Trophoblast cell (in vitro differentiated cells and primary cell): ENCODE data around the gene RAB14.

Experiments
- DNase-seq, 2 donors: peaks; one replicate each; pipeline ENCODE4 v3.0.0-alpha.2; 2016
- H2AFZ ChIP-seq: 2 replicates; pipeline ENCODE4 v1.6.1; 2013; ENCODE audit warnings: low read length, moderate library complexity, mild to moderate bottlenecking; ENCODE audit not compliant: insufficient read depth, poor library complexity
- H2AK5ac ChIP-seq: 2 replicates; pipeline ENCODE4 v1.6.1; 2013; ENCODE audit warnings: mild to moderate bottlenecking, low read length
- H2BK120ac ChIP-seq: 2 replicates; pipeline ENCODE4 v1.6.1; 2013; ENCODE audit warnings: low read length, mild to moderate bottlenecking, moderate library complexity; ENCODE audit not compliant: insufficient read depth, poor library complexity
- H2BK12ac ChIP-seq: 2 replicates; pipeline ENCODE4 v1.6.1; 2013; ENCODE audit warnings: mild to moderate bottlenecking, low read length, moderate library complexity
- H2BK5ac ChIP-seq: 2 replicates; pipeline ENCODE4 v1.6.1; 2013; ENCODE audit warnings: low read length, low read depth, moderate library complexity, mild to moderate bottlenecking; ENCODE audit not compliant: poor library complexity
- H3K14ac ChIP-seq: 2 replicates; pipeline ENCODE4 v1.6.1; 2013; ENCODE audit warnings: mild to moderate bottlenecking, low read length
- H3K18ac ChIP-seq: 2 replicates; pipeline ENCODE4 v1.6.1; 2013; ENCODE audit warnings: mild to moderate bottlenecking, low read length
- H3K23ac ChIP-seq: 2 replicates; pipeline ENCODE4 v1.6.1; 2013; ENCODE audit warnings: low read length
- H3K27ac ChIP-seq: 2 replicates; pipeline ENCODE4 v1.5.1; 2013; ENCODE audit warnings: low read depth, mild to moderate bottlenecking, inconsistent platforms, low read length, moderate library complexity
- H3K27me3 ChIP-seq: 2 replicates; pipeline ENCODE4 v1.6.1; 2013; ENCODE audit warnings: inconsistent platforms, mild to moderate bottlenecking, low read length, moderate library complexity; ENCODE audit not compliant: insufficient read depth
- H3K36me3 ChIP-seq, 2 experiments: 1 replicate in 1 of 2; 2 replicates in 1 of 2; pipeline ENCODE4 v1.6.1; 2013; ENCODE audit warnings: low read length in 2 of 2, mild to moderate bottlenecking in 2 of 2, moderate library complexity in 1 of 2; ENCODE audit not compliant: insufficient read depth in 2 of 2, control insufficient read depth in 1 of 2
- H3K4ac ChIP-seq: 2 replicates; pipeline ENCODE4 v1.6.1; 2013; ENCODE audit warnings: low read depth, mild to moderate bottlenecking, low read length, moderate library complexity
- H3K4me1 ChIP-seq, 2 experiments: 1 replicate in 1 of 2; 2 replicates in 1 of 2; pipeline ENCODE4 v1.6.1; 2013; ENCODE audit warnings: low read length in 2 of 2, mild to moderate bottlenecking in 2 of 2, moderate library complexity in 1 of 2; ENCODE audit not compliant: insufficient read depth in 2 of 2, control insufficient read depth in 1 of 2
- H3K4me2 ChIP-seq: 2 replicates; pipeline ENCODE4 v1.6.1; 2013; ENCODE audit warnings: inconsistent platforms, mild to moderate bottlenecking, low read length, moderate library complexity
- H3K4me3 ChIP-seq: 2 replicates; pipeline ENCODE4 v1.5.1; 2013; ENCODE audit warnings: mild to moderate bottlenecking, low read depth, low read length, inconsistent platforms
- H3K79me1 ChIP-seq: one replicate; pipeline ENCODE4 v1.6.1; 2013; ENCODE audit warnings: low read length
- H3K79me2 ChIP-seq: 2 replicates; pipeline ENCODE4 v1.6.1; 2013; ENCODE audit warnings: low read length, mild to moderate bottlenecking; ENCODE audit not compliant: control insufficient read depth, insufficient read depth, poor library complexity
- H3K9ac ChIP-seq: 2 replicates; pipeline ENCODE4 v1.6.1; 2013; ENCODE audit warnings: mild to moderate bottlenecking, low read length
- H3K9me3 ChIP-seq: 2 replicates; pipeline ENCODE4 v1.6.1; 2013; ENCODE audit warnings: low read depth, mild to moderate bottlenecking, control low read depth, inconsistent platforms, low read length; ENCODE audit not compliant: insufficient read depth
- H4K12ac ChIP-seq: 2 replicates; pipeline ENCODE4 v1.6.1; 2013; ENCODE audit warnings: low read depth, mild to moderate bottlenecking, low read length, moderate library complexity
- H4K8ac ChIP-seq: 2 replicates; pipeline ENCODE4 v1.6.1; 2013; ENCODE audit warnings: low read depth, mild to moderate bottlenecking, low read length, moderate library complexity
- H4K91ac ChIP-seq: one replicate; pipeline ENCODE4 v1.6.1; 2013; ENCODE audit warnings: low read depth, mild to moderate bottlenecking, low read length, moderate library complexity
- WGBS: extraction: QIAGEN DNeasy Blood & Tissue Kit; methylation state at CpG from one replicate; pipeline ENCODE4 v1.1.7; 2013; ENCODE audit warnings: missing lambda C conversion rate; ENCODE audit not compliant: insufficient read length, insufficient coverage; ENCODE audit errors: extremely low coverage; 5-methylcytosine and 5-hydroxymethylcytosine counted together

The RAB14 gene

DNA sequence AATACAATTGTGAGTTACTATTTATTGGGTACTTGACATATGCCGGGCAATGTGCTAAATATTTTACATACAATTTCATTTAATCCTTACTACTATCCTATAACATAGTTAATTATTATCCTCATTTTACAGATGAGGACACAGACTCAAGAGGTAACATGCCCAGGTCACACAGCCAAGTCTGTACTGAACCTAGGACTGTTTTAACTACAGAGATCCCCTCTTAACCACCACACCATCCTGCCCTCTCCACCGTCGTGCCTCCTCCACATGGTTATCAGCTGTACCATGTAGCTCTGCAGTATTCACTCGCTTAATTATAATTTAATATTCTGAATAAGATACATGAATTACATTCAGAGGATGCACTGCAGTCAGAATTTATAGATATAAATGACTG, 5.3 kb downstream of the RAB14 start:
- Histone ChIP-seq H3K79me1 (peaks cover 6% of the 10 kb centered on the region), H2AK5ac (no peak overlapping the region), H3K36me3 (no peaks in the 10 kb centered on the region), H3K27me3 (no peaks in the 10 kb centered on the region), H2BK5ac (no peak overlapping the region), H3K4me2 (no peak overlapping the region), H2BK120ac (no peak overlapping the region), H3K79me2 (peaks cover 16% of the 10 kb centered on the region), H4K8ac (no peak overlapping the region), H3K23ac (no peak overlapping the region), H4K12ac (no peak overlapping the region), H3K9me3 (no peaks in the 10 kb centered on the region), H2AFZ (no peak overlapping the region), H3K9ac (no peak overlapping the region), H3K4ac (peak overlapping the region; percentile 96), H3K18ac (no peak overlapping the region), H3K4me3 (no peak overlapping the region), H3K27ac (no peak overlapping the region), H2BK12ac (no peak overlapping the region), H3K4me1 (peaks cover 0 to 2% of the 10 kb centered on the region in 2 experiments), H3K14ac (no peak overlapping the region), H4K91ac (no peak overlapping the region)
- no CpG with 5 or more reads among the region's 4 CpGs for WGBS
- DNase-seq = no peak

GRCh38 chr9:121194730-121195129, 6.9 kb downstream of the RAB14 start:
- Histone ChIP-seq H3K27me3 (no peaks in the 10 kb centered on the region), H3K9ac (no peak overlapping the region), H3K23ac (no peak overlapping the region), H3K18ac (no peak overlapping the region), H3K79me1 (no peaks in the 10 kb centered on the region), H2AK5ac (no peak overlapping the region), H4K8ac (no peak overlapping the region), H4K91ac (no peak overlapping the region), H3K79me2 (peaks cover 4% of the 10 kb centered on the region), H2BK5ac (no peak overlapping the region), H3K36me3 (no peaks in the 10 kb centered on the region), H2BK12ac (no peak overlapping the region), H3K14ac (no peak overlapping the region), H3K4me2 (no peak overlapping the region), H3K4me3 (no peak overlapping the region), H2AFZ (no peak overlapping the region), H3K4ac (no peak overlapping the region), H2BK120ac (no peak overlapping the region), H4K12ac (no peak overlapping the region), H3K4me1 (peaks cover 0 to 2% of the 10 kb centered on the region in 2 experiments), H3K27ac (no peak overlapping the region), H3K9me3 (no peaks in the 10 kb centered on the region)
- WGBS = no CpG with 5 or more reads among the region's 1 CpG
- peak in 1 of 2 donors; percentile 74 for DNase-seq

DNA sequence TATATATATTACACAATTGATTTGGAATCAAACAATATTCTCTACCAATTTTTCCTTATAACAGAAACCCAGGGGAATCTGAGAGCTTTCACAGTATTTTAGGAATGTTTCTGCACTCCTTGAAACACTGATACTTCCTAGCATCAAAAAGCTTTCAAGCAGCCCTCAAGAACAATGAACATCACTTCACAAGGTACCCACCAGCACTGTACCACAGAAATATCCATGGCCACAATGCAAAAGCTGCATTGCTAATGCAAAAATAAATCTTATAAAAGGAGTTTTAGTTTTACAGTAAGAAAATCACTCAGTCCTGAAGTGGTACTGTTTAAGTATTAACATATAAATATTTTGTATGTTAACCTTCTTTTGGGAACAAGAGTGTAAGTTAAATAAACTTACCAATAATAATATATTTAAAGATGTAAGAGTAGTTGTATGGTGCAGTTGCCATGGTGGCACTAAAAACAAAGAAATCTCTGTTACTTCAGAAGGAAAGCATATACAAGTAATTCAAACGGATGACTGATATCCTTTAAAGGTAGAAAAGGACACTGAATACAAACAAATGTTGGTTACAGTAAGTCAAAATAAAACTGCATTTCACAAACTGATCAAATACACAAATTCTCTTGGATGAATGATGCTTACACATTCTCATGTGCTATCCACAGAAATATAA, 8.6 kb downstream of the RAB14 start:
- WGBS = no CpG with 5 or more reads among the region's 1 CpG
- Histone ChIP-seq H3K36me3 (no peaks in the 10 kb centered on the region), H2AK5ac (no peak overlapping the region), H3K9ac (no peak overlapping the region), H2AFZ (no peak overlapping the region), H4K91ac (no peak overlapping the region), H2BK5ac (no peak overlapping the region), H3K79me2 (peaks cover 4% of the 10 kb centered on the region), H4K12ac (no peak overlapping the region), H3K79me1 (no peaks in the 10 kb centered on the region), H3K14ac (no peak overlapping the region), H3K4me1 (no peaks in the 10 kb centered on the region), H2BK12ac (no peak overlapping the region), H3K4me2 (no peak overlapping the region), H3K4me3 (no peak overlapping the region), H3K27me3 (no peaks in the 10 kb centered on the region), H3K4ac (peak overlapping the region; percentile 89), H3K27ac (no peak overlapping the region), H3K18ac (no peak overlapping the region), H3K23ac (no peak overlapping the region), H4K8ac (no peak overlapping the region), H3K9me3 (no peaks in the 10 kb centered on the region), H2BK120ac (no peak overlapping the region)
- no peak for DNase-seq

DNA sequence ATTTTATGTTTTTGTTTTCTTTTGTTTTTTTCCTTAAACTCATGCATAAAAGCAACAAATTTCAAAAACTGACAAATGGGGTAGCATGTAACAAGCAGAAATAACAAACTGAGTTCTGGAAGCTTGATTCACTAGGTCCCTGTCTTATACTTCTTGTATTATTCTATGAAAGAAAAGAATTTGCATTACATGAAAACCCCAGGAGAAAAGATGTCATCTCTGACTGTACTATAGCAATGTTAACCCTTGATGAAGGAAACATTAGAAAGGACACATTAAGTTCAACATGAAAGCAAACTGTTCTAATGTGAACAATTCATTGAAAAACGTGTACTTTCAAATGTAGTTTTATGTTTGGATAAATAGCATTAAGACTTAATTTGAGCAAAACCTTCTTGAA, 9.2 kb downstream of the RAB14 start:
- no CpG with 5 or more reads among the region's 1 CpG for WGBS
- Histone ChIP-seq H3K4me1 (no peaks in the 10 kb centered on the region), H3K79me2 (peaks cover 4% of the 10 kb centered on the region), H2AFZ (no peak overlapping the region), H3K36me3 (no peaks in the 10 kb centered on the region), H3K27ac (no peak overlapping the region), H4K12ac (no peak overlapping the region), H3K79me1 (no peaks in the 10 kb centered on the region), H3K14ac (no peak overlapping the region), H3K23ac (no peak overlapping the region), H3K18ac (no peak overlapping the region), H3K27me3 (no peaks in the 10 kb centered on the region), H2BK5ac (no peak overlapping the region), H2AK5ac (no peak overlapping the region), H4K8ac (no peak overlapping the region), H3K4me2 (no peak overlapping the region), H3K4ac (no peak overlapping the region), H4K91ac (no peak overlapping the region), H3K4me3 (no peak overlapping the region), H3K9ac (no peak overlapping the region), H2BK12ac (no peak overlapping the region), H2BK120ac (no peak overlapping the region), H3K9me3 (no peaks in the 10 kb centered on the region)
- no peak for DNase-seq
